ENCODE results near the gene TAF5. TPM values are rescaled to one million over a fixed set of nuclear protein-coding genes. Genes with fewer than 3 reads are reported as not detected.
"Not testable (repeated sequence)": the region's sequence is repeated elsewhere in the genome, so short reads cannot be mapped to it uniquely, and the experiment has no call there.

Gene TAF5
- total and polyA plus RNA-seq, 7 donors = 2.8 to 7.1 (median 4.2) TPM

GRCh38 chr10:103336370-103336769 lies 31.4 kb upstream of the TAF5 start:
- DNase-seq = no peak
- WGBS, 2 donors = 89 to 94% methylated on average over 4 of the region's 4 CpGs

GRCh38 chr10:103350175-103350516 lies 17.6 kb upstream of the TAF5 start:
- peaks cover 0 to 36% (median 3%) of the 10 kb centered on the region in 4 donors for H3K36me3 ChIP-seq
- peaks cover 0 to 20% (median 8%) of the 10 kb centered on the region in 4 donors for H3K4me1 ChIP-seq
- H3K27ac ChIP-seq = peak overlapping the region; percentile 76 to 91 (median 86)
- TF ChIP-seq CTCF (IDR thresholded peaks at IDR 0.05) = no peak
- no peak for TF ChIP-seq POLR2A (IDR thresholded peaks at IDR 0.05)
- no peak for TF ChIP-seq POLR2AphosphoS5 (IDR thresholded peaks at IDR 0.05)
- TF ChIP-seq EP300 (IDR thresholded peaks at IDR 0.05) = no peak
- no peak for DNase-seq
- WGBS, 2 donors = 45 to 62% methylated on average over 16 of the region's 16 CpGs
- no peaks in the 10 kb centered on the region for H3K9me3 ChIP-seq
- no peaks in the 10 kb centered on the region for H3K27me3 ChIP-seq
- intact Hi-C loops (cut with DNase I) = no loop called here
- peak overlapping the region; percentile 54 to 83 (median 74) for H3K4me3 ChIP-seq

More at GRCh38 chr10:103336370-103336769, 31.4 kb upstream of the TAF5 start:
- Histone ChIP-seq H3K27ac (no peak overlapping the region), H3K9me3 (no peaks in the 10 kb centered on the region), H3K4me3 (no peak overlapping the region), H3K36me3 (peaks cover 0 to 67% (median 13%) of the 10 kb centered on the region in 4 donors), H3K27me3 (no peaks in the 10 kb centered on the region), H3K4me1 (no peaks in the 10 kb centered on the region)
- no peak for TF ChIP-seq POLR2AphosphoS5 (IDR thresholded peaks at IDR 0.05)
- no peak for TF ChIP-seq POLR2A (IDR thresholded peaks at IDR 0.05)
- no peak for TF ChIP-seq EP300 (IDR thresholded peaks at IDR 0.05)
- TF ChIP-seq CTCF (IDR thresholded peaks at IDR 0.05) = no peak
- intact Hi-C loops (cut with DNase I) = no loop called here

- Histone ChIP-seq H3K27me3 (no peaks in the 10 kb centered on the region), H3K4me3 (peak within 1 kb of the TSS; percentile 54 to 83 (median 74)), H3K9me3 (no peaks in the 10 kb centered on the region), H3K4me1 (peaks cover 0 to 20% (median 8%) of the 10 kb centered on the region in 4 donors), H3K27ac (peak within 1 kb of the TSS; percentile 76 to 91 (median 86)), H3K36me3 (peaks cover 0 to 31% (median 2%) of the 10 kb centered on the region in 4 donors)
- intact Hi-C loops (cut with DNase I) = no loop called here
- TF ChIP-seq EP300 (IDR thresholded peaks at IDR 0.05) (no peak), POLR2A (IDR thresholded peaks at IDR 0.05) (no peak), POLR2AphosphoS5 (IDR thresholded peaks at IDR 0.05) (peak in 2 of 4 donors; percentile 49 to 51), CTCF (IDR thresholded peaks at IDR 0.05) (no peak)
- peak; percentile 83 for DNase-seq
- 0% methylated on average over 82 of the region's 82 CpGs for WGBS, 2 donors
These were observed 17.1 kb upstream of the TAF5 start, which contains the start of gene PCGF6 for GRCh38 chr10:103350517-103351260. Gene PCGF6 (minus strand): TSS chr10:103351140. CDS start chr10:103351066, 74 bp downstream.

- 45 to 53% methylated on average over 2 of the region's 2 CpGs for WGBS, 2 donors
- no peak for DNase-seq
- Histone ChIP-seq H3K36me3 (peaks cover 0 to 6% (median 2%) of the 10 kb centered on the region in 4 donors), H3K4me3 (no peak overlapping the region), H3K27me3 (no peaks in the 10 kb centered on the region), H3K4me1 (peaks cover 0 to 20% (median 8%) of the 10 kb centered on the region in 4 donors), H3K9me3 (no peaks in the 10 kb centered on the region), H3K27ac (no peak overlapping the region)
- intact Hi-C loops (cut with DNase I) = no loop called here
- TF ChIP-seq EP300 (IDR thresholded peaks at IDR 0.05) (no peak), POLR2A (IDR thresholded peaks at IDR 0.05) (no peak), CTCF (IDR thresholded peaks at IDR 0.05) (no peak), POLR2AphosphoS5 (IDR thresholded peaks at IDR 0.05) (no peak)
These were observed 14.5 kb upstream of the TAF5 start for GRCh38 chr10:103353281-103353680.

GRCh38 chr10:103354567-103354966 lies 13.2 kb upstream of the TAF5 start:
- DNase-seq; H3K9me3 ChIP-seq; intact Hi-C loops (cut with DNase I); H3K36me3 ChIP-seq; H3K4me3 ChIP-seq; H3K27me3 ChIP-seq; H3K27ac ChIP-seq: not testable (repeated sequence)
- 94 to 95% methylated on average over 4 of the region's 4 CpGs for WGBS, 2 donors
- H3K4me1 ChIP-seq = peaks cover 0 to 14% (median 6%) of the 10 kb centered on the region in 4 donors
